ENCODE data around the gene UBE2D2. TPM values are rescaled to one million over a fixed set of nuclear protein-coding genes. Genes with fewer than 3 reads are reported as not detected.
A peak's percentile ranks its signal among the peaks of the same experiment; 100 is the strongest.

Gene UBE2D2
- total RNA-seq, 1 experiment from 2014 or later, result 187 TPM

- Histone ChIP-seq H3K27me3 (no peaks in the 10 kb centered on the region), H3K9me3 (no peaks in the 10 kb centered on the region), H3K36me3 (peaks cover 44% of the 10 kb centered on the region), H3K4me3 (peak overlapping the region; percentile 44)
- DNase-seq, result peak; percentile 94
Observed at GRCh38 chr5:139658501-139658927, 97.4 kb downstream of the UBE2D2 start.

GRCh38 chr5:139658928-139659667 is 98.0 kb downstream of the UBE2D2 start:
- Histone ChIP-seq H3K9me3 (no peaks in the 10 kb centered on the region), H3K4me3 (peak overlapping the region; percentile 44), H3K36me3 (peaks cover 44% of the 10 kb centered on the region), H3K27me3 (no peaks in the 10 kb centered on the region)
- DNase-seq, result peak; percentile 98

- peak overlapping the region; percentile 44 for H3K4me3 ChIP-seq
- DNase-seq, result peak; percentile 81
- H3K27me3 ChIP-seq, result no peaks in the 10 kb centered on the region
- peaks cover 42% of the 10 kb centered on the region for H3K36me3 ChIP-seq
- H3K9me3 ChIP-seq, result no peaks in the 10 kb centered on the region
Observed at GRCh38 chr5:139659695-139660101, 98.6 kb downstream of the UBE2D2 start.

GRCh38 chr5:139660105-139660922 is 99.2 kb downstream of the UBE2D2 start:
- Histone ChIP-seq H3K9me3 (no peaks in the 10 kb centered on the region), H3K27me3 (no peaks in the 10 kb centered on the region), H3K36me3 (peaks cover 46% of the 10 kb centered on the region), H3K4me3 (peak overlapping the region; percentile 44)
- peak; percentile 98 for DNase-seq

GRCh38 chr5:139660923-139661814 is 100.0 kb downstream of the UBE2D2 start:
- H3K27me3 ChIP-seq, result no peaks in the 10 kb centered on the region
- H3K36me3 ChIP-seq, result peaks cover 54% of the 10 kb centered on the region
- peak; percentile 100 for DNase-seq
- no peaks in the 10 kb centered on the region for H3K9me3 ChIP-seq
- H3K4me3 ChIP-seq, result peak overlapping the region; percentile 14; the same call in 1 of the 2 replicates

GRCh38 chr5:139662617-139663016 is 101.5 kb downstream of the UBE2D2 start:
- Histone ChIP-seq H3K4me3 (no peak overlapping the region), H3K27me3 (no peaks in the 10 kb centered on the region), H3K36me3 (peaks cover 56% of the 10 kb centered on the region), H3K9me3 (no peaks in the 10 kb centered on the region)
- DNase-seq, result no peak

- no peak for DNase-seq
- Histone ChIP-seq H3K27me3 (no peaks in the 10 kb centered on the region), H3K9me3 (no peaks in the 10 kb centered on the region), H3K4me3 (no peak overlapping the region), H3K36me3 (peaks cover 57% of the 10 kb centered on the region)
Observed at GRCh38 chr5:139663207-139664085, 102.3 kb downstream of the UBE2D2 start.

- H3K27me3 ChIP-seq, result no peaks in the 10 kb centered on the region
- peaks cover 64% of the 10 kb centered on the region for H3K36me3 ChIP-seq
- DNase-seq, result no peak
- no peaks in the 10 kb centered on the region for H3K9me3 ChIP-seq
- H3K4me3 ChIP-seq, result no peak overlapping the region
Observed at GRCh38 chr5:139664086-139664693, 103.1 kb downstream of the UBE2D2 start.

- Histone ChIP-seq H3K36me3 (peaks cover 69% of the 10 kb centered on the region), H3K27me3 (no peaks in the 10 kb centered on the region), H3K9me3 (no peaks in the 10 kb centered on the region), H3K4me3 (no peak overlapping the region)
- no peak for DNase-seq
Observed at GRCh38 chr5:139664727-139665351, 103.7 kb downstream of the UBE2D2 start.

- no peaks in the 10 kb centered on the region for H3K27me3 ChIP-seq
- no peak for DNase-seq
- no peaks in the 10 kb centered on the region for H3K9me3 ChIP-seq
- H3K4me3 ChIP-seq, result no peak overlapping the region
- H3K36me3 ChIP-seq, result peaks cover 77% of the 10 kb centered on the region
Observed at GRCh38 chr5:139665626-139666025, 104.5 kb downstream of the UBE2D2 start.

GRCh38 chr5:139666551-139666950 is 105.4 kb downstream of the UBE2D2 start:
- Histone ChIP-seq H3K36me3 (peaks cover 83% of the 10 kb centered on the region), H3K9me3 (no peaks in the 10 kb centered on the region), H3K27me3 (no peaks in the 10 kb centered on the region), H3K4me3 (no peak overlapping the region)
- DNase-seq, result no peak

GRCh38 chr5:139667001-139667729 is 106.0 kb downstream of the UBE2D2 start:
- peaks cover 83% of the 10 kb centered on the region for H3K36me3 ChIP-seq
- no peak overlapping the region for H3K4me3 ChIP-seq
- no peaks in the 10 kb centered on the region for H3K9me3 ChIP-seq
- no peaks in the 10 kb centered on the region for H3K27me3 ChIP-seq
- peak; percentile 58 for DNase-seq

- DNase-seq, result peak; percentile 61
- H3K9me3 ChIP-seq, result no peaks in the 10 kb centered on the region
- peak overlapping the region; percentile 34 for H3K4me3 ChIP-seq
- peaks cover 81% of the 10 kb centered on the region for H3K36me3 ChIP-seq
- no peaks in the 10 kb centered on the region for H3K27me3 ChIP-seq
Observed at GRCh38 chr5:139667730-139668063, 106.6 kb downstream of the UBE2D2 start.

- peak overlapping the region; percentile 34 for H3K4me3 ChIP-seq
- no peaks in the 10 kb centered on the region for H3K9me3 ChIP-seq
- peaks cover 84% of the 10 kb centered on the region for H3K36me3 ChIP-seq
- peak; percentile 66 for DNase-seq
- no peaks in the 10 kb centered on the region for H3K27me3 ChIP-seq
Observed at GRCh38 chr5:139668064-139668880, 107.1 kb downstream of the UBE2D2 start.
